Natural killer cell treated with Interleukin-12 subunit alpha and Interleukin-12 subunit beta and Interleukin-15 and Interleukin-18, amount 100 ng/mL, for 72 hours (primary cell): ENCODE data around the gene RNPEP. TPM values are rescaled to one million over a fixed set of nuclear protein-coding genes. Genes with fewer than 3 reads are reported as not detected.

Experiments used
- ATAC-seq, 2 donors: fragments of 150-1000 bp; cut with Tn5 transposase in 1 of 2; sonication (Bioruptor Pico), chemical (Tn5 transposase) in 1 of 2; 2 replicates each; pipeline ENCODE4 v1.10.0; 2021
- DNase-seq: peaks from one replicate; pipeline ENCODE4 v3.0.0; 2022; ENCODE audit warnings: low spot score
- H3K27ac Mint-ChIP-seq, 2 donors: 1 replicate in 1 of 2; 2 replicates in 1 of 2; pipeline ENCODE4 v1.8.0; 2022; ENCODE audit warnings: mixed read lengths in 2 of 2, mild to moderate bottlenecking in 1 of 2, moderate library complexity in 1 of 2
- H3K27me3 Mint-ChIP-seq, 2 donors: 1 replicate in 1 of 2; 2 replicates in 1 of 2; pipeline ENCODE4 v1.8.0; 2022; ENCODE audit warnings: mixed read lengths in 2 of 2
- H3K36me3 Mint-ChIP-seq: one replicate; pipeline ENCODE4 v1.8.0; 2022; ENCODE audit warnings: mixed read lengths
- H3K4me1 Mint-ChIP-seq, 2 donors: 1 replicate in 1 of 2; 2 replicates in 1 of 2; pipeline ENCODE4 v1.8.0; 2022; ENCODE audit warnings: low read depth in 2 of 2, mixed read lengths in 2 of 2, mild to moderate bottlenecking in 1 of 2
- H3K4me3 Mint-ChIP-seq: one replicate; pipeline ENCODE4 v1.8.0; 2022; ENCODE audit warnings: mixed read lengths
- H3K9me3 Mint-ChIP-seq: 2 replicates; pipeline ENCODE4 v1.8.0; 2022; ENCODE audit warnings: mixed read lengths
- total RNA-seq, 2 donors: library from RNA; stranded (reverse); gene quantifications; one replicate each; pipeline ENCODE4 v1.2.3, GENCODE V29; 2022

RNPEP gene
- total RNA-seq, 2 donors from 2014 or later: 50.1 to 54.3 TPM

DNA sequence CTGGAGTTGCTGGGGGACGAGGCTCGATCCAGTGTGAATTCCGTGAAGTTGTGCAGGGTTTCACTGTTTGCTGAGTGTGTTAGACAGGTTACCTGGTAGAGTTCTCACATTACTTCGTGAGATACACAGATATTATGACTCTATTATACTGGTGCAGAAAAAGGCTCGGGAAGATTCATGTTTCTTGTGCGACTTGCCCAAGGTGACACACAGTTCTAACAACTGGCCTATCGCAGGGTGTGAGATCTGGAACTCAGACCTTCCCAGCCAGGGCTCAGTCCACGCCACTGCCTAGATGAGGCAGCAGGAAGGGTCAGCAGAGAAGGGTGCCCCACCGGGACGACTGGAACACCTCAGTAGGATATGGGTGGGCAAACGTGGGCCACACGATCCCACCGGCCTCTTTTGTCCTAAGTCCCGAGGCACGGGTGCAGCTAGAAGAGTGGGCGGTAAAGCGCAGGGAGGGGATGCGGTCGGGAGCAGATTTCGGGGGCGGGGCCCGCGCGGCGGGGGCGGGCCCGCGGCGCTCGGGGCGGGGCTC is 296 bp upstream of the RNPEP start:
- DNase-seq (no peak), ATAC-seq (peak in 1 of 2 donors; percentile 92)
- Mint-ChIP-seq H3K4me1 (peaks cover 22 to 29% of the 10 kb centered on the region in 2 donors), H3K36me3 (no peaks in the 10 kb centered on the region), H3K9me3 (no peaks in the 10 kb centered on the region), H3K27ac (peak overlapping the region; percentile 78), H3K27me3 (no peaks in the 10 kb centered on the region), H3K4me3 (peak overlapping the region; percentile 98)

DNA sequence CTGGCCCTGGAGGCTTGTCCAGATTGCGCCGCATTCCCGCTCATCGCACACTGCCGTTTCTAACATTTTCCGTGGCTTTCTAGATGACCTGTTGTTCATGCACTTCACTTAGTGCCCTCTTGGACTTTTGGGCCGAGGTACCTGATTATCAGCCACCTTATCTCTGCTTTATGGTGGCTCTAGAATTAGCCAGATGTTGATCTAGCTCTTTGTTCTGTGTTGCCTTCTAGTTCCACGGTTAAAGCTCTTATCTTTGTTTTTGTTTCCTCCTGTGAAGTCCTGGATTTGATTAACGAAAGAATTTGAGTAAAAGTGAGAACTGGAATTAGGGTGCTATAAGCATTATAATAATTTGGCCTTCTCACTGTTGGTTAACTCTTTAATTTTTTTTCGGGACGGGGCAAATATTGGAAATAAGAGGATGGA is 945 bp downstream of the RNPEP start:
- ATAC-seq (no peak), DNase-seq (no peak)
- Mint-ChIP-seq H3K4me1 (peaks cover 23 to 29% of the 10 kb centered on the region in 2 donors), H3K9me3 (no peaks in the 10 kb centered on the region), H3K27me3 (no peaks in the 10 kb centered on the region), H3K36me3 (no peaks in the 10 kb centered on the region), H3K4me3 (peak overlapping the region; percentile 97), H3K27ac (peak overlapping the region; percentile 77 to 87)

DNA sequence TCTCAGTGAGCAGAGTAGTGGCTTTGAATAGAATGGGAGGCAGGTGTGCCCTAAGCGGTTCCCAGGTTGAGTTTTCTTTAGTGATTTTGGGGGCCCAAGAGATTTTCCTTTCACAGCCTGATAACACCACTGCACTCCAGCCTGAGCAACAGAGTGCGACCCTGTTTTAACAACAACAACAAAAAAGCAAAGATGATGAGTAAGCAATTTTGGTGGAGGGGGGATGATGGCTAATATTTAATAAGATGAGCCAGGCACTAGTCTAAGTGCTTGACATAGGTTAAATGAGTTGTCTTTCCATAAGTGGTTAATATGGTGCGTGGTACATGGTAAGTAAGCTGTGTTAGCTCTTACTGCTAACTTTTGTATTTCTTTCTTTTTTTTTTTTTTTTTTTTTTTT is 2.0 kb downstream of the RNPEP start:
- ATAC-seq: no peak
- no peak for DNase-seq
- H3K27ac Mint-ChIP-seq: peak overlapping the region in 1 of 2 donors; percentile 87
- H3K9me3 Mint-ChIP-seq: no peaks in the 10 kb centered on the region
- H3K4me1 Mint-ChIP-seq: peaks cover 23 to 29% of the 10 kb centered on the region in 2 donors
- H3K4me3 Mint-ChIP-seq: no peak overlapping the region
- no peaks in the 10 kb centered on the region for H3K27me3 Mint-ChIP-seq
- H3K36me3 Mint-ChIP-seq: no peaks in the 10 kb centered on the region

DNA sequence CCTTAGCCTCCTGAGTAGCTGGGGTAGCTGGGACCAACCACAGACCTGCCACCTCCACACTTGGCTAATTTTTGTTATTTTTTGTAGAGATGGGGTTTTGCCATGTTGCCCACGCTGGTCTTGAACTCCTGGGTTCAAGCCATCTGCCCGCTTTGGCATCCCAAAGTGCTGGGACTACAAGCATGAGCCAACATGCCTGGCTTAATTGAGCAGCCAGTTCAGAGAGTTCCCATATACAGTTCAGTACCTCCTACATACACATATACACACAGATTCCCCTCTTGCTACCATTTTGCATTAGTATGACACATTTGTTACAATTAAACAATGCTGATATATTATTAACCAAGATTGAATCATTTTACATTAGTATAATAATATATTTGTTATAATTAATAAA is 2.9 kb downstream of the RNPEP start:
- H3K27me3 Mint-ChIP-seq: no peaks in the 10 kb centered on the region
- H3K9me3 Mint-ChIP-seq: no peaks in the 10 kb centered on the region
- ATAC-seq: no peak

DNA sequence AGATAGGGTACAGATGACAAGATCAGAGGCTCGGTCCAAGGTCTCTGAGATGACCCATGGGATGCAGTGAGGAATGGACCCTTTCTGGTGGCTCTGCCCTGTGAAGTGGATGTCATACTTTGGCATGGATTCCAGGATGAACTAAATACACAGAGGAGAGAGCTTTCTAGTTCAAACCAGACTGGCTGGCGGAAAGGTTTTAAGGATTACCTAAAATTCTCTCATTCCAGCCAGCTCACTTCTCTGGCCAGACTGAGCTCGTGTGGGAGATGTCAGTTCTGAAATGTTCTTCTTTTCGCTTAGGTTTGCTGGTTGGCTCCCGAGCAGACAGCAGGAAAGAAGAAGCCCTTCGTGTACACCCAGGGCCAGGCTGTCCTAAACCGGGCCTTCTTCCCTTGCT is 6.2 kb downstream of the RNPEP start:
- ATAC-seq (no peak), DNase-seq (no peak)
- H3K27me3 Mint-ChIP-seq: no peaks in the 10 kb centered on the region
- peaks cover 10 to 12% of the 10 kb centered on the region in 2 donors for H3K4me1 Mint-ChIP-seq
- no peaks in the 10 kb centered on the region for H3K9me3 Mint-ChIP-seq
- no peak overlapping the region for H3K4me3 Mint-ChIP-seq
- H3K36me3 Mint-ChIP-seq: peaks cover 15% of the 10 kb centered on the region
- H3K27ac Mint-ChIP-seq: no peak overlapping the region

More for the DNA sequence above, 2.9 kb downstream of the RNPEP start:
- Mint-ChIP-seq H3K4me1 (peaks cover 23 to 29% of the 10 kb centered on the region in 2 donors), H3K4me3 (no peak overlapping the region), H3K36me3 (peaks cover 4% of the 10 kb centered on the region), H3K27ac (no peak overlapping the region)
- no peak for DNase-seq

DNA sequence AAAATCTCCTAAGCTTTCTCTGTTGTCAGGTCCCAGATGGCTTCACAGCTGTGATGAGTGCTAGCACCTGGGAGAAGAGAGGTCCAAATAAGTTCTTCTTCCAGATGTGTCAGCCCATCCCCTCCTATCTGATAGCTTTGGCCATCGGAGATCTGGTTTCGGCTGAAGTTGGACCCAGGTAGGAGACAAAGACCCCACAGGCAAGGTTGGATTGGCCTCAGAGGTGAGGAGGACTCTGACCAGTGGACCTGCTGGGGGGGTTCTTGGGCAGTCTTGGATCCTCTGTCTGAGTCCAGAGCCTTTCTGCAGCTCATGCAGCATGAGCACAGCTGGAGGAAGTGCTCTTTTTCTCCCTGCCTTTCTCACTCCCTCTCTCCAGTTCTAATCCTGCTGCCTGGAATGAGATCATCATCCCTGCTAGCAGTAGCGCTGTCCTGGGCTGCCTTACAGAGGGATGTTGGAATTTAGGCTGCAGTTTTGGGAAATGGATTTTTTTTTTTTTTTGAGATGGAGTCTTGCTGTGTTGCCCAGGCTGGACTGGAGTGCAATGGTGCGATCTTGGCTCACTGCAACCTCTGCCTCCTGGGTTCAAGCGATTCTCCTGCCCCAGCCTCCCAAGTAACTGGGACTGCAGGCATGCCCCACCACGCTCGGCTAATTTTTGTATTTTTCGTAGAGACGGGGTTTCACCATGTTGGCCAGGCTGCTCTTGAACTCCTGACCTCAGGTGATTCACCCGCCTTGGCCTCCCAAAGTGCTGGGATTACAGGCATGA is 7.1 kb downstream of the RNPEP start:
- Mint-ChIP-seq H3K27ac (peak overlapping the region in 1 of 2 donors; percentile 15), H3K27me3 (no peaks in the 10 kb centered on the region), H3K36me3 (peaks cover 20% of the 10 kb centered on the region), H3K4me3 (no peak overlapping the region), H3K4me1 (peaks cover 3 to 4% of the 10 kb centered on the region in 2 donors), H3K9me3 (no peaks in the 10 kb centered on the region)
- ATAC-seq (no peak), DNase-seq (no peak)

DNA sequence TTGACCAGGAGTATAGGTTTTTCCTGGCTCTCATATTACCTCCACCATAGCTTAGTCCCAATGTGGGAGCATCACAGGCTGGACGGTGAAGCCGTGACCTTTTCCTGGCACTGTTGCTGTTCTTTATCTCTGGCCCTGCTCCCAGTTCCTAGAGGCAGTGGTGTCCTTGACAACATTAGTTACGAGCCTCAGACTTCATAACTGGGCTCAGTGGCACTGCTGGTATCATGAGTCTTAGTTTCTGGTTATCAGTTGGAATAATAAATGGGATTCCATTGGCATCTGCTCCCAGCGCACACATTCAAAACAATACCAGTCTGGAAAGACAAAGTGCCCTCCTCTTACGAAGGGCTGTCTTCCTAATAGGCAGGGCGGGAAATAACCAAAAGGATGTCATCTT is 8.0 kb downstream of the RNPEP start:
- Mint-ChIP-seq H3K36me3 (peaks cover 20% of the 10 kb centered on the region), H3K4me3 (no peak overlapping the region), H3K9me3 (no peaks in the 10 kb centered on the region), H3K27me3 (no peaks in the 10 kb centered on the region), H3K4me1 (peaks cover 0 to 4% of the 10 kb centered on the region in 2 donors), H3K27ac (peak overlapping the region in 1 of 2 donors; percentile 15)
- DNase-seq (no peak), ATAC-seq (no peak)

DNA sequence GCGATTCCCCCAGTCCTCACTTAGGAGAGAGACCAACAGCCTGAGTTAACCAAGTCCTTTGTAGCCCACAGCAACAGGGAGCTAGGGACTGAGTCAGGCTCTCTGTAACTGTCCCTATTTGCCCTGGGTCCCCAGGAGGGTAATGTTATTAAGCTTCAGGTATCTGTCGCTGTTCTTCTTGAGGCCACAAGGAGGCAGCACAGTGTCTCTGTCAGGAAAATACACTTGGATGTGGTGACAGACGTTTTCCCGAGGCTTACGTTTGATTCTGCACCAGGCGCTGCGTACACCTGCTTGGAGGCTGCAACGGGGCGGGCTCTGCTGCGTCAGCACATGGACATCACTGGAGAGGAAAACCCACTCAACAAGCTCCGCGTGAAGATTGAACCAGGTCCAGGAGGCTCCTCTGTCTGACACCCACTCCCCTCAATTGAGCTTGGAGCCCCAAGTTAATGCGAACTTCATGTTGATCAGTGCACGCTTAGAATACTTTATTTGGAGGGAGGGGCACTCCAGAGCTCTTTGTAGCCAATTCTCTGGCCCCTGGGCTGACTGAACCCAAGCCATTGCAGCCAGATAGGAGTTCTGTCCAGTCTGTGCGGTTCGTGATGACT is 17.3 kb downstream of the RNPEP start:
- Mint-ChIP-seq H3K27ac (no peak overlapping the region), H3K4me1 (peaks cover 0 to 2% of the 10 kb centered on the region in 2 donors), H3K27me3 (no peaks in the 10 kb centered on the region), H3K9me3 (no peaks in the 10 kb centered on the region), H3K4me3 (no peak overlapping the region), H3K36me3 (peaks cover 11% of the 10 kb centered on the region)
- no peak for DNase-seq
- peak in 1 of 2 donors; percentile 62 for ATAC-seq

DNA sequence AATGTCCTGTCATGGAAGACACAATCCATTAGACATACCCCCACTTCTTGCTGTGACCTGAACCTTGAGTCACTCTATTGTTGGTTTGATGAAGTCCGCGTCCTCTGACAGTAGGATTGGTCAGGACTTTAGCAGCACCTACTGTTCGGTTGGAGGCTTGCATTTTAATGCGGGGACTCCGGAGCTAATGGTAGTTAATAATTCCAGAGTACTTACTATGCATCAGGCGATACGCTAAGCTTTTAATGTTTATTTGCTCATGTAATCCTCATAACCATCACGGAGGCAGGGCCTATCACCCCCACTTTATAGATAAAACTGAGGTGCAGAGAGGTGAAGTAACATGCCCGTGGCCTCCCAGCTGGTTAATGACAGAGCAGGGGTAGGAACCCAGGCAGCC is 20.1 kb downstream of the RNPEP start:
- no peaks in the 10 kb centered on the region for H3K9me3 Mint-ChIP-seq

DNA sequence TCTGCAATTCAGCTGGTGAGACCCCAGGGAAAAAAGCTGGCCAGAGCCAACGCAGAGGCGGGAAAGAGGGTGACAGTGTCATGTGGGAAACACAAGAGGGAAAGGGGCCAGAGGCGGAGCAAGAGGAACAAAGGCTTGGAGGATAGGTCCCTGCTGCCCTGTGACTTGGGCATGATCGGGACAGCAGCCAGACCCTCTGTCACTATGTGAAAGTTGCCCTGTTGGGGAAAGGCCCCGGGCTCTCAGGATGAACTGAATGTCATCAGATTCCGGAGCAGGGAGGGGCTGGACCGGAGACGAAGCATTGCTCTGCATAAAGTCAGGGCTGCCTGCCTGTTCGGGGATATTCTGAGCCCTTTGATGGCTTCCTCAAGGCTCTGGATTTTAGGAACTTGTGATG is 22.3 kb downstream of the RNPEP start:
- H3K9me3 Mint-ChIP-seq: no peaks in the 10 kb centered on the region
- peaks cover 0 to 5% of the 10 kb centered on the region in 2 donors for H3K4me1 Mint-ChIP-seq
- no peak overlapping the region for H3K4me3 Mint-ChIP-seq
- H3K27me3 Mint-ChIP-seq: no peaks in the 10 kb centered on the region
- ATAC-seq: no peak
- DNase-seq: no peak
- peaks cover 5% of the 10 kb centered on the region for H3K36me3 Mint-ChIP-seq
- no peak overlapping the region for H3K27ac Mint-ChIP-seq

More for the DNA sequence above, 20.1 kb downstream of the RNPEP start:
- ATAC-seq (no peak), DNase-seq (no peak)
- no peak overlapping the region for H3K27ac Mint-ChIP-seq
- no peaks in the 10 kb centered on the region for H3K27me3 Mint-ChIP-seq
- H3K4me1 Mint-ChIP-seq: peaks cover 0 to 2% of the 10 kb centered on the region in 2 donors
- H3K4me3 Mint-ChIP-seq: no peak overlapping the region
- peaks cover 5% of the 10 kb centered on the region for H3K36me3 Mint-ChIP-seq

DNA sequence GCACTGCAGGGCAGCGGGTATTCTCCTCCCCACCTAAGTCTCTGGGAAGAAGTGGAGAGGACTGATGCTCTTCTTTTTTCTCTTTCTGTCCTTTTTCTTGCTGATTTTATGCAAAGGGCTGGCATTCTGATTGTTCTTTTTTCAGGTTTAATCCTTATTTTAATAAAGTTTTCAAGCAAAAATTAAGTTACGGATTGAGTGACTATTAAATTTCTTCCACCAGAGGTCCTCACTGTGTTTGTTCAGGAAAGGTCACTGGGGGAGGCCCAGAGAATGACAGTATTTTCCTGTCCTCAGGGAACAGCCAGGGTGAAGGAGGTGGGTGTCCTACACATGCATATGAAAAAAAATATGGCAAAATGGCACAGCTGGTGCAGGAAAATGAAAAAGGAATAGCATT is 23.5 kb downstream of the RNPEP start:
- H3K4me3 Mint-ChIP-seq: no peak overlapping the region
- no peak for DNase-seq
- no peaks in the 10 kb centered on the region for H3K27me3 Mint-ChIP-seq
- no peak overlapping the region for H3K27ac Mint-ChIP-seq
- no peak for ATAC-seq
- H3K4me1 Mint-ChIP-seq: peaks cover 0 to 3% of the 10 kb centered on the region in 2 donors
- no peaks in the 10 kb centered on the region for H3K9me3 Mint-ChIP-seq
- H3K36me3 Mint-ChIP-seq: no peaks in the 10 kb centered on the region

DNA sequence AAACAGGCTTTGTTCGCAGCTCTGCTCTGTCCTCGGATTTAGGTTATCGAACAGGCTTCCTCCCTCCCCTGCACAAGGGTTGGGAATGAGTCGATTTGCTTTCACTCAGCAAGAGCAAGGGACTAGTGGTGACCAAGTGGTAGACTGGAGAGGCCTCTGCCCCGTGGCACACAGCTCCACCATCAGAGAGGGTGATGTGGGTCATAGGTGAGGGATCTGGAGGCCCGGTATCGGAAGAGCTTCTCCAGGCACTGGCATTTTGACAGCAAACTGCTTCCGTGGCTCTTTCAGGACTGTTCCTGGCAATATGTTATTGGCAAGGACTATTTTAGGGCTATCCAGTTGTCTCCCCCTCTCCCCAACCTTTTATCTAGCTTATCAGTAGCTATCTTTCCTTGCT is 24.9 kb downstream of the RNPEP start:
- Mint-ChIP-seq H3K36me3 (no peaks in the 10 kb centered on the region), H3K4me3 (no peak overlapping the region), H3K9me3 (no peaks in the 10 kb centered on the region), H3K27me3 (no peaks in the 10 kb centered on the region), H3K4me1 (peaks cover 0 to 3% of the 10 kb centered on the region in 2 donors), H3K27ac (no peak overlapping the region)
- no peak for DNase-seq
- no peak for ATAC-seq

DNA sequence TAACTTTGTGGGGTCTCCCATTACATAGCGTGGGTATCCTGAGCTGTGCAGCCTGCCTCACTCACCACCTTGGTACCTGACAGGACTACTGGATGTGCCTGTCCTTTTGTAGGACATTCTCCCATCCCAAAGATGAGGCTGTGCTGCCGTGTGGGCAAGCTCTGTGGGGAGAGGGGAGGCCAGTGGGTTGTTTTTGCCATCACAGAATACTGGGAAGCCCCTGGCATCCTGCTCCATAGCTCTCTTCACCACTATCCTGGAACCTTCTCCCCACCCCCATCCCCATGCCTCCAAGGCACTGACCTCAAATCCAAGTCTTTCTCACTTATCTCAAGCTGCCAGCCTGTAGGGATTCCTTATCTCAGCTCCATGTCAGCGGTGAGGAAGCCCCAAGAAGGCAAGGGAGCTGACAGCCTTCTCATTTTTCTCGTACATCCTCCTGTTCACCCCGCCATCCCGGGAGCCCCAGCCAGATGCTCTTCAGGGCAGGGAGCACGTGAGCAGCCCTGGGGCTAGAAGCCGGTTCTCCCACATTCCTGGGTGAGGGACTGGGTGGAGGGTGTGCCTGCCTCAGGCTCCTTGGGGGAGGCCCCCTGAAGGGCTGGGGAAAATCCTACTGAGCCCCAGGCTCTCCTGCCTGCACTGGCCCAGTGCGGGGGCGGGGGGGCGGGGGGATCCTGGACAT is 25.5 kb downstream of the RNPEP start:
- Mint-ChIP-seq H3K9me3 (no peaks in the 10 kb centered on the region), H3K4me3 (no peak overlapping the region), H3K27ac (no peak overlapping the region), H3K36me3 (no peaks in the 10 kb centered on the region), H3K27me3 (no peaks in the 10 kb centered on the region), H3K4me1 (peaks cover 0 to 3% of the 10 kb centered on the region in 2 donors)
- ATAC-seq (no peak), DNase-seq (no peak)
